Stimulated activated CD8-positive, alpha-beta memory T cell treated with anti-CD3 and anti-CD28 coated beads, Interleukin-12 subunit alpha, Interleukin-12 subunit beta, amount 100 ng/mL, for 24 hours (primary cell): ENCODE results near the gene TMEM175.
"Not testable (repeated sequence)": the region's sequence is repeated elsewhere in the genome, so short reads cannot be mapped to it uniquely, and the experiment has no call there.

Experiments
- DNase-seq: peaks from one replicate; pipeline ENCODE4 v3.0.0-alpha.2; 2020; ENCODE audit errors: extremely low read depth

Gene TMEM175

GRCh38 chr4:989722-990471 lies 57.6 kb downstream of the TMEM175 start:
- no peak for DNase-seq

DNA sequence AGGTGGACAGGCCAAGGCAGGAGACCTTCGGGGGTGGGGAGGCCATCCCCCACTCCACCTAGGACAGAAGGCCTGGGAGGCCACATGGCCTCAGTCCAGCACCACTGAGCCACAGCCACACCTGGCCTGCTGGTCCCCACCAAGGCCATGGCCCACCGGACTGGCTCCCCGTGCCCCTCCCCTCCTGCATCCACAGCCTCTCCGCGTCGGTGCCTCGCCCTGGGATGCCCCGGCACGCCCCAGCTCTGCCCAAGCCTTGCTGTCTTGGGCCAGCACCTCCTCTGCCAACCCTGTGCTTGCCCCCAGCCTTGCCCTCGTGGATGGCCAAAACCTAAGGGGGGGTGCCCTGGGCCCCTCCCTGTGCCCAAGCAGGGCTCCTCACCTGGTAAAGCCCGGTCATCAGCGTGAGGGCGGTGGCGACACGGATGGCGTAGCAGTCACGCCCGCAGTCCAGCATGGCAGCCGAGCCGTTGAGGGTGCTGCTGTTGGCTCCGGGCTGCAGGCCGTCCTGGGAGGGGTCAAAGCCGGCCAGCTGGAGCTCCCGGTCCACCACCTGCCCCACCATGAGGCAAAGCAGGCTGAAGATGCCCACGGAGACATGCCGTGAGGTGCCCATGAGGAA lies 58.6 kb downstream of the TMEM175 start:
- DNase-seq = no peak

DNA sequence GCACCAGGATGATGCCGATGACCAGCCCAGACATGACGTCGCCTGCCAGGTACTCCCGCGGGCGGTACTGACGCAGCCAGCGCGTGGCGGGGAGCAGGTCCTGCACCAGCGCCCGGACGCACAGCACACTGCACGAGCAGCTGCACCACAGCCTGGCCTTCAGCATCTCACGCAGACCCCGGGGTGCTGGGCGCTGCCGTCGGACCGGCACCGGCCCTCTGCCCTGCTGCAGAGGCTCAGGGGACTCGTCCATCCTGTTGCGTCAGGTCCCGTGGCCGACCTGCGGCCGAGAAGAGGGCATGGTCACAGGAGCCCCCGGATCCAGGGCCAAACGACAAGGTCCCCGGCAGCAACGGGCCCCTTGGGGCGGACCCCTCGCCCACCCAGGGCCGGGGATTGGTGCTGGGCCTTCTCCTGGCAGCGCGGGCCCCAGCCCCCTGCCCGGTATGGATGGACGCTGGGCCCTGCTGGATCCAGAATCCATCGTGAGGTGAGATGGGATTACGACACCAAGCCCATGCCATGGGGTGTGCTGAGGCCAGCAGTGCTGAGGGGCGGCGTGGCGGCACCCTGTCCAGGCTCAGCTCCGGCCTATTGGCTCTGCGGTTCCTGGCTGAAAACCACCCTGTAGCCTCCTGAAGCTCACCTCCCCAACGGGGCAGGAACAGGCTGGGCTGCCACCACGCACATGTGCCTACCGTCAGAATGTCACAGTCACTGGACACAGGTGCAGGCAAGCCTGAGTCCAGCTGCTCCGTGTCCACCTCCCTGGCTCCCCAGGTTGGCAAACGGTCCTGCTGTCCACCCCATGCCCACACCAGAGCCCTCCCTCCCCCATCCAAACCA lies 59.4 kb downstream of the TMEM175 start:
- DNase-seq = no peak

- DNase-seq = no peak
These were observed 60.2 kb downstream of the TMEM175 start for GRCh38 chr4:992297-993110.

GRCh38 chr4:993111-994029 lies 61.1 kb downstream of the TMEM175 start, which contains the start of gene SLC26A1:
Gene SLC26A1 (minus strand): TSS chr4:993404. CDS start chr4:991703, 1,701 bp downstream.
- no peak for DNase-seq

DNA sequence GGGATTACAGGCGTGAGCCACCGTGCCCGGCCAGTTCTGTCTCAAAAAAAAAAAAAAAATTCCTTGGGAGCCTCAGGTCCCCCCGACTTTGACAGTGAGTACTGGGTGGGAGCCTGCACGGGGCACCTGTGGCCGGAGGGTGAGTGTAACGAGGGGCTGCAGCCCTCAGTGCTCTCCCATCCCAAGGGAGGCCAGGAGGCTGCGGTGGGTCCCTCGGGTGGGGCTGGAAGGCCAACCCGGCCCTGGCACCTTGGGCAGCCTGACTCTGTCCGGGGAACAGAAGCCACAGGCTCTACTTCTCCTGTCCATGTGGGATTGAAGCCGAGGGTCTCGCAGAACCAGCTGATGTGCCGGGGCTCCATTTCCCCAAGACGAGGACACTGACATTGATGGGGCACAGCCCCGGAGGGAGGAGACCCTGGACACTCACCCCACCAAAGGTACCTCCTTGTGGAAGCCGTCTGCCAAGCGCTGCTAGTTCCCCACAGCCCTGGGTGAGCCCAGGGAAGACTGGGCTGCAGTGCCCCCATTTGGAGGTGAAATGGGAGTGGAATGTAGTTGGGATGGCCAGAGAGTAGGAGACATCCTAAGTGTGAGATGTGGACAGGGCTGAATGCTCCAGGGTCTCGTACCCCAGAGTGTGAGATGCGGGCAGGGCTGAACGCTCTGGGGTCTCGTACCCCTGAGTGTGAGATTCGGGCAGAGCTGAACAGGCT lies 63.2 kb downstream of the TMEM175 start:
- no peak for DNase-seq

DNA sequence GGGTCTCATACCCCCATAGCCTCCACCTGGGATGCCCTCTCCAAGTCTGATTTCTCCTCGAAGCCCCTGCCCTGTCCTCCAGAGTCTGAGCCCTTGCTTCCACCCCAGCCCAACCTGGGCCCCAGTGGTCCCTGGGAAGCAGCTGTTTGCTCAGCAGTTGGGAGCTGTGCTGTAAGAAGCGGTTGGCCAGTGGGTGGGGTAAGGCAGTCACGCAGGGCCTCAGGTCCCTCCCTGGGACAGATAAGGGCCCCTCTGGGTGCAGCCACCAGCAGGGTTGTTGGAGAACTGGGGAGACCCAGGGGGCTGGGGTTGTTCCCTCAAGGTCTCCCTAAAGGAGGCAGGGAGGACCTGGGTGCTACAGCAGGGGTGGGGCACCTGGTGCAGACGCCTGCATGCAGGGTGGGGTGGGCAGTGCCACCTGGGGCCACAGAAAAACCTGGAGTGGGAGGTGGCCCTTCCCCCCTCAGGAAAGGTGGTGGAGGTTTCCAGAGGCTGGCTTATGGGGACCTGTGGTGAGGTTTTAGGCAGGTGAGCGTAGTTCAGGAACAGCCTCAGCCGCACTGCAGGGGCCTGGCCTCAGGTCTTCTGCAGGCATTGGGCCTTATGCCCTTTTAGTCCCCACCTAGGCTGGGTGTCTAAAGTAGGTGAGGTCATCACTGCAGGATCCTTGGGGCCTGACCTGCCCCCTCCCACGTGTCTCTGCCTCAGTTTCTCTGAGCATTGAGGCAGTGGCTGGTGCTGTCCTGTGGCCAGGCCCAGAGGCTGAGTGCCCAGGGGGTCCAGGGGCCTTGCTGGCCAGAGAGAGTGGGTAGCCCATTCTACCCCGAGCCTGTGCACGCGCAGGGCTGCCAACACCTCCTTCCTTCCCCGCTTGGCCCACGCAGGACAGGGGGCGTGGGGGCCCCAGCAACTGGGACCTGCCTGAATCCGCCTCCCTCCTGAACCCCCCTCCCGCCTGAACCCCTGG lies 64.1 kb downstream of the TMEM175 start:
- no peak for DNase-seq

GRCh38 chr4:996997-997374 lies 64.7 kb downstream of the TMEM175 start:
- DNase-seq = no peak

GRCh38 chr4:997375-998071 lies 65.3 kb downstream of the TMEM175 start:
- no peak for DNase-seq

- DNase-seq = no peak
These were observed 65.9 kb downstream of the TMEM175 start for GRCh38 chr4:998096-998691.

GRCh38 chr4:999240-999863 lies 67.1 kb downstream of the TMEM175 start:
- DNase-seq = not testable (repeated sequence)

GRCh38 chr4:999882-1000425 lies 67.7 kb downstream of the TMEM175 start:
- no peak for DNase-seq

GRCh38 chr4:1000686-1001260 lies 68.5 kb downstream of the TMEM175 start:
- DNase-seq = no peak

- DNase-seq = no peak
These were observed 69.4 kb downstream of the TMEM175 start for GRCh38 chr4:1001561-1002130.

- DNase-seq = no peak
These were observed 69.9 kb downstream of the TMEM175 start for GRCh38 chr4:1002131-1002630.

- no peak for DNase-seq
These were observed 70.5 kb downstream of the TMEM175 start for GRCh38 chr4:1002631-1003251.
